ENCODE measurements around the gene BCL11B.

The BCL11B gene

DNA sequence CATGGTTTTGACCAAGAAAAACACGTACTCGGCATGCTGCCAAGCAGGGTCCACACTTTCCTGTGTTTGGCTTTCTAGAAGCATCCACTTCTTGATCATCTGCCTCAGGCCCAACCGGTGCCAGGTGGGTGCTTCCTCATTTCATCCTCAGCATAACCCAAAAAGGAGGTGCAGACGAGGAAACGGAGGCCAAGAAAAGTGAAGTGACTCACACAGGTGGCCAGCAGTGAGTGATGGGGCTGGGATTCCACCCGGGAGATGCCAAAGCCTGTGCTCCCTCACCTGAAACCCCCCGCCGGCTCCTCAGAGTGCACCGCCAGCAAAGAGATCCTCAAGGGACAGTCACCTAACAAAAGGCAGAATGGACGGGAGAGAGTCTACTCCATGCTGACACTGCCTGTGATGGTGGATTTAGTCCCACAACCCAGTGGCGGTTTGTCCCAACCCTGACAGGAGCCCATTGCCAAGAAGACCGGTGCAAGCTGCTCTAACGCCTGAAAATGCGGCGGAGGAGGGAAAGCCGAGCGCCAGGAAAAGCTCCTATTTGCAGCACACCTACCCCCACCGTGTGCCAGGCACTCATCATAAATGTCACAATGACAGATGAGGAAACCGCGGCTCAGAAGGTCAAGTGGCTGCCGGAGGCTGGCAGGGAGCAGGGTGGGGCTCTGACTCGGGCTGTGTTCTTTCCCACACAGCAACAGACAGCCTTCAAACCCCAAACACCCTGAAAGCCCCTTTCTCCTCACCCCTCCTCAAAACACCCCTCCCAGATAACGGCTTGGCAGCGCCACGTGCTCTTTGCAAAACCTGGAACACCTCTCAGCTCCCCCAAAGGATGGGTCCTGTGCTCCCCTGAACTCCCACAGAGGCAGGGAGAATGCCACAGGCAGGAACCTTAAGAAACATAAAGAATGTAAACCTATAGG lies 18.8 kb downstream of the BCL11B start:
- DNase-seq = no peak

GRCh38 chr14:99252443-99252939 lies 19.5 kb downstream of the BCL11B start:
- DNase-seq = no peak

DNA sequence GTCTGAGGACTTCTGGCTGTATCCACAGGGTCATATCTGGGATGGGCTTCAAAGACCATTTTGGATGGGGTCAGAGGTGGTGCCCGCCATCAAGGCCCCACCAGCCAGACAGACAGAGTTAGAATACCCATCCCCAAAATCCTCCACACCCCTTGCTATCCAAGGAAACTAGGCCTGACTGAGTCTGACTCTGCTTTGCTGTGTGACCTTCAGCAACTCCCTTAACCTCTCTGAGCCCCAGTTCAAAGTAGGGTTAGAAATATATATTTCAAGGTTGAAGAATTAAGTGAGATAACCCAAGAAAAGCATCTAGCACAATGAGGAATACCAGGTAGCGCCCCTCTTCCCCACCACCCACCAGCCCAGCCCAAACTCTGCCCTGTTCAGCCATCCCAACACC lies 20.3 kb downstream of the BCL11B start:
- DNase-seq = no peak

DNA sequence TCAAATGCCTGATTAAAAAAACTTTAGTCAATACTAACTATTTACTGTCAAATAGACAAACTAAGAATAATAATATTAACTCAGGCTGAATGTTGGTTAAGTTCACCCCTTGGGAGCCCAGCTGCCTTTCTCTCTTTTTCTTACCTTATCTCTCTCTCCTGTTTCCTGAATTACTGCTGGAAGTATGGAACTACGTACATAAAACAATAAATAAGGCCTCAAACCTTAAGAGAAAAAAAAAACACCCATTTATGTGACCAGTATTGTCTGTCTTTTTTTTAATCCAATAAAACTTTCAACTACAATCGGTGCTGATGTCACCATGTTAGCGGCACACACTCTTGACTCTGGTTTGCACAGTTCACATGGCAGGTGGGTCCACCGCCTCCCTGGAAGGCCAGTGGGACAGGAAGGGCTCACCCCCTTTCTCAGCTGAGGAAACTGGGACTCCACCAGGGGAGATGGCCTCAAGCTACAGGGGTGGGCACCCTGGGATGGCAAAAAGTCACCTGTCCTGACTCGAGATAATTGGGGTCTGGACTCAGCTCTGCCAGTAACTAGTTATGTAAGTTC lies 21.3 kb downstream of the BCL11B start:
- DNase-seq = no peak

GRCh38 chr14:99249389-99249788 lies 22.6 kb downstream of the BCL11B start:
- DNase-seq = no peak

DNA sequence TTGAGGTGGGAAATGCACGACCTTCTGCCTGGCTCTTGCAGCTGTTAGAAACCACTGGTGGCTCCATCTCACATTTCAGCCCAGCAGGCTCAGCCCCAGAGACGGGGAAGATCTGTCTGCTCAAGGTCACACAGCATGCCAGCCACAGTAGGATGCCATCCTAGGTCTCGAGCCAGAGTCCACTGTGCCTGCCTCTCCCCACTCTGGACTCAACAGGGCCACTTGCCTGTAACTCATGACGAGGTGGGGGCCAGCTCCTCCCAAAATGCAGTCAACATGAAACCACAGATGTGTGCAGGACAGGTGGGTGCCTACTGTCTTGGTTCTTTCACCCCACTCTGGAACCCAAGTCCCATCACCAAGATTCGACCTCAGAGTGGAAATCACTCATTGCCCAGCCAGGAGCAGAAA lies 23.2 kb downstream of the BCL11B start:
- no peak for DNase-seq

DNA sequence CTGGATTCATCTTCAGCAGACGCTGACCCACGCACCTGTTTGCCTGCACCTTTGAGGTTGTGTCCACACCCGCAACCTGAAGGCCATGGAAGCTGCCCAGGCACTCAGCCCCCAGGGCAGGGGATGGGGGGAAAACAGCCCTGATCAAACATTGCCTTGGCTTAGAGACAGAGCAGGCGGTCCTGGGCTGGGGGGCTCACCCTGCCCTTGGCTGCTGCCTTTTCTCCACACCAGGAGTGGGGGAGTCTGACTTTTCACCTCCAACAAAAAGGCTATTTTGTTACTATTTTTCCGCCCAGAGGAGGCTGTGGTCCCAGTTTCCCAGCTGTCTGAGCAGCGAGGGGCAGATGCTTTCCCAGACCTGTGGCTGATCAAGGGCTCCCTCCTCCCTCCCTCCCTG lies 24.2 kb downstream of the BCL11B start:
- no peak for DNase-seq

DNA sequence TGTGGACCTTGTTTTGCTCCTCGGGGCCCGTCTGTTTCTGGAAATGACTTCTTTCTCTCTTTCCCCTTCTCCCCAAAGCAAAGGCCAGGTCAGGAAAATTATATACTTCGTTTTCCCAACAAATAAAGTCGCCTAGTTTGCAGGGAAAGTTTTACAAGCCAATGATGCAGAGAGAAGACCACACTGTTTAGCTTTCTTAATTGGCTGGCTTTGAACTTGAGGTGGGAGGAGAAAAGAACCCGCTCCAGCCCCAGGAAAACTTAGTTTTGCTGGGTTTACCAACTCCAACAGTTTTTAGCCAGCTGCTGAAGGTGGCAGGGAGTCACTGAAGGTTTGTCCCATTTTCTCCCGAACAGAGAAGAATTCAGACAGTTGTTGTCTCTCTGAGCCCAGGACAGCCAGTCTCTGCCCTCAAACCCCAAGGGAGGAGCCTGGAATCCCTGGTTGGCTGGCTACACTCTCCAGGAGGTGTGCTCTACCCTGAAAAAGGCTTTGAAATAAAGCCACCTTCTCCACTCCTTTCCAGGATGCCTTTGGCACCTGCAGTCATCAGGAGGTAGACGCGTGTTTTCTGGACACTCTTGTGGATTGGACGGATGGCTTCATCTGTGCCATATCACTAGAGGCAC lies 24.8 kb downstream of the BCL11B start:
- no peak for DNase-seq

DNA sequence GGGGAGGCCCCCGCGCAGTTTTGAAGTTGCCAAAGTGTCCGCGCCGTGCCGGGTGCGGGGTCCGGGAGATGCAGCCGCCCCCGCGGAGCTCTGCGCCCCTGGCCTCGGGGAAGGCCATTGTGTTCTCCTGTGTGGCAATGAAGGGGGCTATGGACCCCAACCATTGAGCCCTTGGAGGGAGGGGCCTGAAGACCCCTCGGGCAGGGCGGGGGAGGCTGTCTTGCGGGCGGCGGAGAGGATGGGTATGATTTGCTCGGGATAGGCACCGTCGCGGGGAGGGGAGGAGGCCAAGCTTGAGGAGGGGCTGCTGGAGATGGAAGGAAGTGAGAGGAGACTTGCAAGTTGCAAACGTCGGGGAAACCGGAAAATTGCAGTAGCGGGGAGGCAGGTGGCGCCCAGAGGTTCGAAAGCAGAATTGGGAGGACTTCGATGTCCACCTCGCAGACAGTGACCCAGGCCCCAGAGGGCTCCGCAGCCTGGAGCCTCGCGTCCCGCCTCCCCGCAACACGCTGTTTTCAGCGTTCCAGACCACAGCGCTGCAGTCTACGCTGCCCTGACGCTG lies 25.4 kb downstream of the BCL11B start:
- no peak for DNase-seq

DNA sequence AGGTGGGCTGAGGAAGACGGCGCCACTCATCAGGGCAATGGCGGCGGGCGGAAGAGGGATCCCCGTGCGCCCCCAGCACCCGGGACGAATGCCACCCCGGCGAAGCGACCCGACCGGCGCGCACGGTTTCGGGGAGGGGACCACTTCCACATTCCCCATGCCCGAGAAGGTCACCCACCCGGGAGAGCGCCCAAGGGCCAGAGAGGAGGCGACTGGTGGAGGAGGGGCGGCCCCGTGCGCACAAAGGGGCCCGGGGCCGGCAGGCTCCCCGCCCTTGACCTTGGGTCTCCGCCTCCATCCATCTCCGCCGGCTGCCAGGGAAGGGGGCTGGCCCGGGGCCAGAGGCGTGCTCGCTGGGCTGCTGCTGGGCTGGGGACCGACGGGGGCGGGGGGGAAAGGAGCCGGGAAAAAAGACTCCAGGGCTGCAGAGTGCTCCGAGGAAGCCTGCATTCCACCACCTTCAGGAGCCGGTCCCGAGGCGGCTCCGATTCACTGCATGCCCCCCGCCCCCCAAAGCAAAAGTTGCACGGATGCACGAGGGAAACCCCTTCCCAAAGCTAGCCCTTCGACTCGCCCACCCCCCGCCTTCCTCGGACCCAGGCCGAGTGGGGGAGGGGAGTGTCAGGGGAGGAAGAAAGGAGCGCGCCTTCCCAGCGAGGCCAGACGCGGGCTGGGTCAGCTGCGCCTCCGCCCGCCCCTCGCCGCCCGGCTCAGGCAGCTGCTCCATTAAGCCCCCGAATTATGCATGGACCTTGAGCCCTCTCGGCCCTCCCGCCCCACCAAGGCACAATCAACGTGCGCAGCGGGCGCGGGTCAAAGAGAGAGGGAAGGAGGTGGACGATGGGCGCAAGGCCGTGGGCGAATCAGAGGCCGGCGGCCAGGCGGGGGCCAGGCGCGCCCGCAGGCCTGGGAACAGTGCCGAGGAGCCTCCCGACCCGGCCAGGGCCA lies 26.2 kb downstream of the BCL11B start:
- DNase-seq = no peak

DNA sequence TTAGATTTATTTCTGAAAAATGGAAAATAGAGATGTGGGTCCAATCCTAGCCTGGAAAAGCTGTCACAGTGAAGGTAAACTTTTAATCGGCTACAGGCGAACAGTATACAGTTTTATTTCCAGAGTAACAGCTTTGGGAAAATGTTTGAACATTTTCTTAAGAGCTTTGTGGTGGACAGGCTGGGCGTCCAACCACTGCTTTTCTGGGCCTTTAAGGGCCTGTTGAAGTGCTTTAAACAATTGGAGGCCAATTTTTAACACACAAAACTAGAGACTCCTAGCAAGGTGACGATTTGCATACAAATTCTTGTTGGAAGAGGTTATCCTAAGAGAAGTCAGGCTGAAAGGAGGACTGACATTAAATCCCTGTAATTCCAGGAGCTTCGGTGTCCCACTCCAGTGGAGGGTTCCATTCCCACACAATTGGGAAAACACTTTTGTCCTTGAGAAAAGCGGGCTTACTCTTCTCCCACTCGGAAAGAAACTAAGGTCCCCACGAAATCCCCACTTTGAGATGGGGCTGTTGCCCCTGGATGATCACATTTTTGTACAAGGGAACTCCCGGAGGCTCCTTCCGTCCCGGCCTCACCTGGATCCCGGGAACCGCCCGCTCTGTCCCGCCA lies 26.9 kb downstream of the BCL11B start:
- DNase-seq = no peak

DNA sequence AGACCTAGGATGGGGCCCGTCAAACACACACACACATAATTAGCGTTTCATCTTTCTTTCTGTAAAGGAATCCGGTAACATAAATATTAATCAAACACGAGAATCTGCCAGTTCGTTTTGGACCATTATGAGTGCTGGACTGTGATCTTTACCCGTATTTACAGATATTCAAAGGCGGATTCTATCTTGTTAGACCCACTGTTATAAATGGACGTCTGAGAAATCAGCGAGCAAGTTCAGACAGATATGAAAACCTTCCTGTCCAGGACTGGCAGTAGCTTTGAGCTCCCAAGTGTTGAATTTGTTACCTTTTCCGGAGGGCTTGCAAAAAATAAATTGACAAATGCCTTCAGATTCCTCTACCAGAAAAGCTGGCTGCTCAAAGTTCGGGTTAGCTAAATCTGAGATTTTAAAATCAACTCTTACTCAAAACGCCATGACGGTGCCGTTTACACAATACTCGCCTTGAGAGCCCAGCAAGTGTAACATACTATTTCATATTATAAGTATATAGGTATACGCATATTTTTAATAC lies 27.6 kb downstream of the BCL11B start:
- no peak for DNase-seq

DNA sequence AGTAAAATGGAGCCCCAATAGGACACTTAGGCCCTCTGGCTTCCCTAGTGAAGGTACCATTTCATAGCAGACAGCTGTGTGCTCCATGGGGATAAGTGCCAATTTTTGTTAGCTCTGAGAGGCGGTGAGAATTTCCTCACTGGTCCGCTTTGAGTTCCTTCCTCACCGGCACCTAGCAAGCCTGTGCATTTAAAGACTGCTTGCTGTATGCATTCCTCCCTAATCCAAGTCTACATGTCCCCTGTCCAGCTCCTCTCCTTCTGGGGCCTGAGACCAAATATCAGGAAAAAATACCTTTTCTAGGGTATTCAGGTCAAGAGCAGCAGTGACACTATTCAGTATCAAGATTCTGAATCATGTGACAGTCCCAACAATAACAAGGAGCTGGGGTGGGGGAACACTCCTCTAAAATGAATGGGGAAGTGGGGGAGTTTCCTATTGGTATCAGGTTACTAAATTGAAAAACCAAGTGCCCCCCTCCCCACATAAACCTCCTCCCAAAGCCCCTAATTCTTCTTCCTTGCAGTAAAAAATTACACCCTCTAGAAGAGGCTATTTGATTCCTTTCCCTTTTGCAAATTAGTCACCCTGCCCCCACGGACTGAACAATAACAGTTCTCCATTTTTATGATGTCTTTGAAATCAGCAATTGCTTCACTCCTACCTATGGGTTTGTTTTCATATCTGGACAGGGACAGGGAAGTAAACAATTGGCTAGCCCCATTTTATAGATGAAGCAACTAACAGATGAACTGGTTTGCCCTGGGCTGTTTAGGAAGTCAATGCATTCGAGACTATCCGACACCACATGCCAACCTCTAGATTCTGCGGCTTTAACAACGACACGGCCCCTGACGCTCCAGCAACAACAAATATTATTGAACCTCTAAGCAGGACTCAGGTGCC lies 28.9 kb downstream of the BCL11B start:
- no peak for DNase-seq

DNA sequence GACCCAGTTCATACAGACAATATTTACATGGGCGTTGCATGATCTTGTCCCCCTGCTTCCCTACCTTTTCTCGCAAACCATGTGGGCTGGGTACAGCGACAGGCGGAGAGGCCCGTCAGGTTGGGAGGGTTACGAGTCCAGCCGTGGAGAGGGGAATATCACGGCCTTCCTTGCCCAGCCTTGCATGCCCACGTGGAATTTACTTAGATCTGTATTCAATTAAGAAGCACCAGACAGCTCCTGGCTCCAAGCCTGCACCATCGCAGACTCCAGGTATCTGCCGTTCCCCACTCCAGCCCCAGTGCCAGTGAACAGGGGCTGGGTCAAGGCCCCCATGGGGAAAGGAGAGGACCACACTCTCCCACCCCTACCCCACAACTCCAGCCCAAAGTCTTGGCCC lies 29.8 kb downstream of the BCL11B start:
- no peak for DNase-seq

DNA sequence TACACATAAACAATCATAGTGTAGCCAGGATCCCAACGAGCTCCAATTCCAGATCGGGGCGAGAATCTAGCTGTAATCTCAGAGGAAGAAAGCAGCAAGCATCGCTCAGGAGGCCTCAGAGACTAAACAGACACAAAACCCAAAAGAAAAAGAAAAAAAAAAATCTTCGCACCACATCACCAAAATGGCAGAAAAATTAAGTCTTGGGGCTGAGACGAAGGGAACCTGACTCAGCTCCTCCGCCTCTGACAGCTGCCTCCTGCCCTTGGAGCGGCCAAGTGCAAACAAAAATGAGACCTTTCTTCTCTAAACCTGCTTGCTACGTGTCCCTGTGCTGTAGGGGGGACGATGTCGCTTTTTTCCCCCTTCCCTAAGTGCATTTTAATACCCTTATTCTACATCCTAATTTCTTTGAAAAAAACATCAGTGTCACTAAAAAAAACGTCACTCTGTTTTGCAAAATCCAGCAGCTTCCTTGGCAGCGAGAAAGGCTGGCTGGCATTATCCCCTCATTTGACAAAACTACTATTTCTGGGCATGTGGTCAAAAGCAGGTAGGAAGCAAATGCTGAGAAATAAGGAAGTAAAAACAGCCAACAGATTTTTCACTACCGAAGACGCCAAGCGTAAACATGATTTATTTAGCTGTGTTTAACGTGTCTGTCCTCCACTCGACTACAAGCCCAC lies 30.5 kb downstream of the BCL11B start:
- DNase-seq = no peak

GRCh38 chr14:99240627-99241324 lies 31.2 kb downstream of the BCL11B start:
- DNase-seq = no peak

GRCh38 chr14:99239661-99240092 lies 32.3 kb downstream of the BCL11B start:
- DNase-seq = no peak

- DNase-seq = no peak
Measured at GRCh38 chr14:99238216-99238615, 33.8 kb downstream of the BCL11B start.

DNA sequence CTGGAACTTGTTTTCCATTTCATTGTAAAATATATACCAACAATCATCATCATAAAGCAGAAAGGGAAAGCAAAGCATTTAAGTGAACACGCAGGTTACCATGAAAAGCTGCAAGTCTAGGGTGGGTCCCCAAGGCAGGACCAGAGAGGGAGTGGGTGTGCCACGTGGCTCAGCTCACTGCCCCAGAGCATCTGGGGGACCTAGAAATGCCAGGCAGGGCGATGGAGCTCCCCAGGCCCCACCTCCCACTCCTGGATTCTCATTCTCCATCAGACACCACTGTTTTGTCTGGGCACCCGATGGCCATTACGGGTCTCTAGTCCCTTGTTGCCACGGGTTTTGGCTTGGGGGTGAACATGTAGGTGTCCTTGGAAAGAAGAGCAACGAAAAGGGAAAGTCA lies 34.7 kb downstream of the BCL11B start:
- no peak for DNase-seq

Data from NCI-H226 (cell line).